ENCODE data around the gene ADARB1.

- no peak for TF ChIP-seq EZH2 (IDR thresholded peaks at IDR 0.05; ENCODE audit: borderline replicate concordance, insufficient read depth, low read depth, low read length, poor library complexity, severe bottlenecking)
- TF ChIP-seq, protein P1, sequence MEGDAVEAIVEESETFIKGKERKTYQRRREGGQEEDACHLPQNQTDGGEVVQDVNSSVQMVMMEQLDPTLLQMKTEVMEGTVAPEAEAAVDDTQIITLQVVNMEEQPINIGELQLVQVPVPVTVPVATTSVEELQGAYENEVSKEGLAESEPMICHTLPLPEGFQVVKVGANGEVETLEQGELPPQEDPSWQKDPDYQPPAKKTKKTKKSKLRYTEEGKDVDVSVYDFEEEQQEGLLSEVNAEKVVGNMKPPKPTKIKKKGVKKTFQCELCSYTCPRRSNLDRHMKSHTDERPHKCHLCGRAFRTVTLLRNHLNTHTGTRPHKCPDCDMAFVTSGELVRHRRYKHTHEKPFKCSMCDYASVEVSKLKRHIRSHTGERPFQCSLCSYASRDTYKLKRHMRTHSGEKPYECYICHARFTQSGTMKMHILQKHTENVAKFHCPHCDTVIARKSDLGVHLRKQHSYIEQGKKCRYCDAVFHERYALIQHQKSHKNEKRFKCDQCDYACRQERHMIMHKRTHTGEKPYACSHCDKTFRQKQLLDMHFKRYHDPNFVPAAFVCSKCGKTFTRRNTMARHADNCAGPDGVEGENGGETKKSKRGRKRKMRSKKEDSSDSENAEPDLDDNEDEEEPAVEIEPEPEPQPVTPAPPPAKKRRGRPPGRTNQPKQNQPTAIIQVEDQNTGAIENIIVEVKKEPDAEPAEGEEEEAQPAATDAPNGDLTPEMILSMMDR (IDR thresholded peaks at IDR 0.05), result no peak
Observed at GRCh38 chr21:45134279-45135076, 60.1 kb downstream of the ADARB1 start.

Measured in B cell (primary cell).